GM18517 (cell line): ENCODE data around the gene MCOLN2.
"Not testable (repeated sequence)": the region's sequence is repeated elsewhere in the genome, so short reads cannot be mapped to it uniquely, and the experiment has no call there.

Experiments used
- ATAC-seq: cut with Tn5 transposase; IDR thresholded peaks from one replicate; pipeline ENCODE4 v1.9.1; 2021; ENCODE audit warnings: mild to moderate bottlenecking, moderate library complexity; ENCODE audit not compliant: unreplicated experiment

MCOLN2 gene

DNA sequence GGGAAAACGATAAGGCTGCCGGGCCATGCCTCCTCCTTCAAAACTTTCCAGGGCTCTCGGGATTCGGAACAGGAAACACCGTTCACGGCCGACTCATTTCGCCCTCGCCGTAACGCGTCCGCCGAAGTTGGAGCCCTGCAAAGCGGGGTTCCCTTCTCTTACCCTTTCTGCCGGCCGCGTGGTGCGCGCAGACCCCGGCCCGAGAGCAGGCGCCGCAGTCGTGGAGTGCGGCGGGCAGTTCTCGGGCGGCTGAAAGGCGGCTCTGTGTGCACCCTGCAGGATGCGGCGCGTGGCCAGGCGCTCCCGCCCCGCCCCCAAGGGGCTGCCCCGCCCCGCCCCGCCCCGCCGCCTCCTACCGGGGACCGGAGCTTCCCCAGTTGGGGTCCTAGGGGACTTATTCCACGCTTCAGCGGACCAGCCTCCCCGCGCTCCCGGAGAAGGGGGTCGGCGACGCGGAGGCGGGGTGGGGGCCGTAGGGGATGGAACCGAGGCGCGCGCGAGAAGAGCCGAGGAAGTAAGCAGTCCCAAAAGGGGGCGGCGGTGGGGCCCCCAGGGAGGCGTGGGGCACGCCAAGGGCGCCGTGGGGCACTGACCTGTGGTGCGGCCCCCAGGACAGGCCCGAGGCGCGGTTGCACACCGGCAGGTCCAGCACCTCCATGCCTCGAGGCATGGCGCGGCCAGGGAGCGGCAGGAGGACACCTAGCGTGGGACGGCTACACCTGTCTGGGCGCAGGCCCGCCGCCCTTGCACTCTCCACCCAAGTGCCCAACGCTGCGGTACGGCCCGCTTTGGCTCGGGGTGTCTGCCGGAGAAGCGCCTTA, at the start of gene MCOLN2:
MCOLN2 (minus strand) TSS at position 268 of the 821 bp plus-strand sequence; CDS start at position 27, 241 bp downstream.
- peak; percentile 39 for ATAC-seq

DNA sequence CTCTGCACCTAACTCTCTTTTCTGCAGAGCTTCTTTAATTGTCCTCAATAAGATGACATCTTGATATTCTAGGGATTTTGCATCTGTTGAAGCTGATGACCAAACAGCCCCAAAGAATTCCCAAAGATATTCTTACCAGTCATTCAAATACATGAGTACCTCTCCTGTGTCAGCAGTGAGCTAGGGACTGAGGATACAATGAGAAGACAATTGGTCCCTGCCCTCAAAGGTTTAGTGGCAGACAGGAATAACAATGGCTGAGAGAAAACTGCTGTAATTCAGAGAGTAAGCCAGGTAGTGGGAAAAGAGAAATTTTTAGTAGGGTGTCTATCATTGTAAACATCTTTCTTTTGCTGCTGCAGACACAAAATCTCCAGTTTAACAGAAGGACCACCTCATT, 45.5 kb upstream of the MCOLN2 start:
- no peak for ATAC-seq

DNA sequence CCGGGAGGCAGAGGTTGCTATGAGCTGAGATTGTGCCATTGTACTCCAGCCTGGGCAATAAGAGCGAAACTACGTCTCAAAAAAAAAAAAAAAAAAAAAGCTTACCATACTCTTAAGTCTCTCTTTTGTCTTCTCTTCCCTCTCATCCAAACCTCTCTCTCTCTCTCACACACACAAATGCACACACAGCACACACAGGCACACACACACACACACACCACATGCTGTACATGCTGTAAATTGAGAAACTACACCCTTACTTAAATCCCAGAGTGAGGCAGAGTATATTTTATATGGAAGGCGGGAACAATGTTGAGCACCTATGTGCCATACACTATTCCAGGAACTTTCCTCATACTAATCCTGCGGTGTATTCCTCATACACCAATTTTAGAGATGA, 44.9 kb upstream of the MCOLN2 start:
- ATAC-seq: no peak

- no peak for ATAC-seq
Observed at GRCh38 chr1:85033221-85033620, 36.3 kb upstream of the MCOLN2 start.

DNA sequence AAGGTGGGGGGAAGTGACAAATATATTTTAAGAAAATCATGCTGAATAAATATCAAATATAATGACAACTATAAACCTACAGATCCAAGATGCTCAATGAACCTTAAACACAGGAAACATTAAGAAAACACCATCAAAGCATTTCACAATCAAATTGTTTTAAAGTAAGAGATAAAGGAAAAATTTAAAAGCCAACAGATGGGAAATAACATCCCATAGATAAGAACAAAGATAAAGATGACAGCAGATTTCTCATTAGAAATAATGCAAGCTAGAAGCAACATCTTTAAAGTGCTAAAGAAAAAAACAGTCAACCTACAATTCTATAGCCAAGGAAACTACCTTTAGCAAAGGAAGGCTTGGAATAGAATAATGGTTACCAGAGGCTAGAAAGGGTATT, 33.6 kb upstream of the MCOLN2 start:
- ATAC-seq: no peak

DNA sequence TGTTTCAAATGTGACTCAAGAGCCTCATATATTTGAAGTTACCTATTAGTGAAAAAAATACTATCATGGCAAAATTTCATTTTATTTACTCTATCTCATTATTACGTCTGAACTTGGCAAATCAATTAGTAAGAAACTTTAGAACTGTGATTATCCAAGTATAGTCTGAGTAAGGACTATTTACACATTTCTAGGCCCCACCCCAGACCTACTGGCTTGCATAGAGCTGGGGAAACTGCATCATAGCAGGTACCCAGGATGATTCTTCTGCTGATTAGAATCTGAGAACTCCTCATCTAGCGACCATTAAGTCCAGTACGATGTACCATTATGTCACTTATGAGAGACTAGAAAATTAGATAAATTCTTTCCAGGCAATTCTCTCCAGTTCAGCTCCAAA, 31.2 kb upstream of the MCOLN2 start:
- ATAC-seq: no peak

DNA sequence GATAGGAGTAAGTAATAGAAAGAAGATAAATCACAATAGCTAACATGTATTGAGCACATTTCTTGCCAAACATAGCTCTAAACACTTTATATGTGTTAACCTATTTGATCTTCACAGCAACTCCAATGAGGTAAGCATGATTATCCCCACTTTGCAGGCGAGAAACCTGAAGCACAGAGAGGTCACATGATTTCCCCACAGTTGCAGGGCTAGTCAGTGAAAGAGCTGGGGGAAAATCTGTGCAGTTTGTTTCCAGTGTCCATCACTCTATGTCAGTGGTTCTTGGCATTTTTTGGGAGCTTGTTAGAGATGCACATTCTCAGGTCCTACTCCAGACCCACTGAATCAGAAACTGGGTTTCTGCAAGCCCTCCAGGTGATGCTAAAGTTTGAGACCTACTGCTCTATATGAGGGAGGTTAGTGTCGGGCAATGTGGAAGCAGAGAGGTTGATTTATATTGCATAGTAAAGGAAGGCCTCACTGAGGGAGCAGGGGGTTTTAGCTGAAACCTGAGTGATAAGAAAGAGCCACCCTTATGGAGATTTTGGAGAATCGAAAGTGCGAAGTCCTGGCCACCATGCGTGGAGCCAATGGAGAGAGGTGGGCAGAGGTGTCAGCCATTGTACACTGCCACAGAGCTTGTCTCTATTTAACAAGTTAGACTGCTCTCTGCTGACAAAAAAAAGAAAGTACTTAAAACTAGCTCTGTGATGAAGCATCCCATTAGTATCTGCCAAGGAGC, 30.5 kb upstream of the MCOLN2 start:
- ATAC-seq: peak; percentile 91

- ATAC-seq: no peak
Observed at GRCh38 chr1:85025940-85026339, 29.0 kb upstream of the MCOLN2 start.

DNA sequence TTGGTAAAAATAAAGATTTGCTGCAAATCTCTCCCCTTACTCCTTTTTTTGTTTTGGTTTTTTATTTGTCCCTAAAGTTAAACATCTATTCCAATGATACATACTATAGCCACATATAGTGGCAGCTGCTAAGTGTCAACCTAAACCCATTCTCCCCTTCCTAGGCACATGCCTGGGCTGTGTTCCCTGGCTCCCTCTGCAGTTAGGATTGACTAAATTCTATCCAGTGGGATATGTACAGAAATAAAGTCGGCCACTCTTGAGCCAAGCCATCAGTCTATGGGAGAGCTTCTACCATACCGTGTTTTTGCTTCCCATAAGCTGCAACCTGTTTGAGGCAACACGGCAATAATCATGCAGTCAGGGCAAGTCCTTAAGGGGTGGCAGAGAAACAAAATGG, 27.8 kb upstream of the MCOLN2 start:
- no peak for ATAC-seq

GRCh38 chr1:85022700-85023099, 25.8 kb upstream of the MCOLN2 start:
- no peak for ATAC-seq

DNA sequence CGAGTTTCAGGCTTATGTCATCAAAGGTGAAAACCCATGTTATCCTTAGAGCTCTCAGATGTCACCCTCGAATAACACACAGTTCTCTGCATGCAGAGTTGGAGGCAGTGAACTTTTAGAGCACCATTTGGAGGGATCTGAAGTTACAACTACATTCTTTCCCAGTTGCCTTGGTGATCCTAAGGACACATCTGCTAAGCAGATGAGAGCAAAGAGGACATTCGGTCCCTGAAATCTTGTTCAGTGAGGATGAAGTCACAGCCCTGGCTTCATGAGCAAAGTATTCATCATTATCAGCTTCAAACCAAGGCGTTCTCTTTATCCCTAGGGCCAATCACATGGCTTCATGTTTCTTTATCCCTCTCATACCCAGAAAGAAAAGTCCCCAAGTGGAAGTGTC, 23.1 kb upstream of the MCOLN2 start:
- no peak for ATAC-seq

DNA sequence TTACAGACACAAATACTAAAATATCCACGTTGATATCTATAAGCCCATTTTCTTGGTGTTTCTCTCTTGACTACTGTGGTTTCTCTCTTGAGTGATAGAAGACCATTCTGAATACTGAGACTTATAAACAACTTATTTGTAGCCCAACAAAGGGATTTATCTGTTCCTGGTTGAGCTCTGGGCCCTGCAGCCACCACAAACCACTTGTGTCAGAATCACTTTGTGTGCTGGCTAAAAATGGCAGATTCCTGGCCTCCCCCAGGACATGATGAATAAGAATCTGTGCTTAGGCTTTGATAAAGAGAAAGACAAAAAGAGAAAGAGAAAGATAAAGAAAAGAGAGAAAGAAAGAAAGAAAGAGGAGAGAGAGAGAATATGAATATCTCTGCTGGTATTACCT, 18.9 kb upstream of the MCOLN2 start:
- no peak for ATAC-seq

DNA sequence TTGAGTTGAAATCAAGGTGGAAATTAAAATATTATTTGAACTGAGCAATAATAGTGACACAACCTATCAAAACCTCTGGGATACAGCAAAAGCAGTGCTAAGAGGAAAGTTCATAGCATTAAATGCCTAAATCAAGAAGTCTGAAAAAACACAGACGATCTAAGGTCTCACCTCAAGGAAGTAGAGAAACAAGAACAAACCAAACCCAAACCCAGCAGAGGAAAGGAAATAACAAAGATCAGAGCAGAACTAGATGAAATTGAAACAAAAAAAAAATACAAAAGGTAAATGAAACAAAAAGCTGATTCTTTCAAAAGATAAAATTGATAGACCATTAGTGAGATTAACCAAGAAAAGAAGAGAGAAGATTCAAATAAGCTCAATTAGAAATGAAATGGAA, 8.7 kb upstream of the MCOLN2 start:
- ATAC-seq: not testable (repeated sequence)

- no peak for ATAC-seq
Observed at GRCh38 chr1:85001742-85002141, 4.8 kb upstream of the MCOLN2 start.

- no peak for ATAC-seq
Observed at GRCh38 chr1:84998642-84999280, 1.8 kb upstream of the MCOLN2 start.

DNA sequence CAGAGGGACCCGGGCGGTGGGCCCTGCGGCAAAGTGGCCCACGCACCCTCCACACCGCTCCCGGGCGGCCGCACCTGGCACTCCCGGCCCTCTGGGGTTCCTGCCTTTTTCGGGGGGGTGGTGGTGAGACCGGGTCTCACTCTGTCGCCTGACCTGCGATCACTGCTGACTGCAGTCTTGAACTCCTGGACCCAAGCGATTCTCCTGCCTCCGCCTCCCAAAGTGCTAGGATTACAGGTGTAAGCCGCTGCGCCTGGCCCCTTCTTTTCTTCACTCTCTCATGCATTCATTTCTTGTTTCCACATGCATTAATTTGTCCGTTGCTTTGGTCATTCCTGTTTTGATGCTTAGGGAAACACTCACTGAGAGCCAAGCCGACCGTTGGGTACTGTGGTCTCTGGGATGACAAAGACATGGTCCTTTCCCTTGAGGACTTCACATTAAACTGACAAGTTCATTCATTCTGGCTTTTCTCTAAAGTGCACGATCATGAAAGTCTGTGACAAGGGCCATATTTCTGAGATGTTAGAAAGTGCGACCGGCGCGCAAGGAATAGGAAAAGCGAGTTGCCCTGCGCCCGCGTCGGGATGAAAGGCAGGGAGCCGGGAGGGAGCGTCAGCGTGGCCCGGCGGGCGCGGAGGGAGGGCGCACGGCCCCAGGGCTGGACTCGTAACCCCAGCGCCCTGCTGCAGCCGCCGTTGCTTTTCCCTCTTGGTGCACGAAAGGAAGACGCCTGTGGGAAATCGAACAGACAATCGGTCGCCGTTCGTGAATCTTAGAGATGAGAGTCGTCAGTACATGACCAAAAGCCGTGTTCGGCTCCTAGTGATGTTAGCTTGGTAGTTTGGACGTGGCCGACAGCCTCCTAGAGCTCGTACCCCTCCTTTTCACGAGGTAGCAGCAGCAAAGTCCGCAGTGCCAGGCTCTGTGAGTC, 1.0 kb upstream of the MCOLN2 start:
- ATAC-seq: no peak

DNA sequence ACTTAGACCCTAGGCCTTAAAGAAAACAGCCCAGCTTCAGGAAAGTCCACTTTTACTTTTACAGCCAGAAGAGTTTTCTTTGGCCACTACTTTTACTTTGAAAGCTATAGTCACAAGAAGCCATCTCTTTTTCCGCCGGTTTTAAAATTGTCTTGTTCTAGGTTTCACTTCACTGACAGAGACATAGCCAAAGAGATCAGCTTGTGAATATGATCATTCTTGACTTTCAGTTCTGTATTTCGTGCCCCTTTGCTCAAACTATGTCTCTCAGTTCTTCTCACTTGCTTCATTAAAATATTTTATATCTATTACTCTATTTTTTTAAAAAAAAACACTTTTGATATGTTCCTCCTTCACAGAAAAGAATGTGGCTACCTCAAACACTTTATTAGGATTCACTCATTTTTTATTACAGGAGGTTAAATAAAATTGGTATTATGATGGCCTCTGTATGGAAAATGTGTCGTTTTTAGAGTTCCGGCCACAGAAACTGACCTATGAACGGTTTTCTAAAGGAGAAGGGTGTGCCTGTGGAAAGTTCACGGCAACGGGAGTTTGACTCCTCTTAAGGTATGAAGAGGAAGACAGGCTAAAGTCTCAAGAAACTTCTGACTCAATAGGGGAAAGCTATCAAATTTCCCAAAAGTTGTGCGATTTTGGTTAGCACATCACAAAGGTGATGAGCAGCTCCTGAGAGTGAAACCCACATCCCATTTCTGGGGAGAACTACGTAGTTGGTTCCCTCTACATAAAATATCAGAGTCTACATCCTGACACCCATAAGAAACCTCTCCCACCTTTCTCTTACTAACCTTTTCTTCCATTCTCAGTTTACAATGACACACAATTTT, 1.2 kb downstream of the MCOLN2 start:
- peak; percentile 68 for ATAC-seq

DNA sequence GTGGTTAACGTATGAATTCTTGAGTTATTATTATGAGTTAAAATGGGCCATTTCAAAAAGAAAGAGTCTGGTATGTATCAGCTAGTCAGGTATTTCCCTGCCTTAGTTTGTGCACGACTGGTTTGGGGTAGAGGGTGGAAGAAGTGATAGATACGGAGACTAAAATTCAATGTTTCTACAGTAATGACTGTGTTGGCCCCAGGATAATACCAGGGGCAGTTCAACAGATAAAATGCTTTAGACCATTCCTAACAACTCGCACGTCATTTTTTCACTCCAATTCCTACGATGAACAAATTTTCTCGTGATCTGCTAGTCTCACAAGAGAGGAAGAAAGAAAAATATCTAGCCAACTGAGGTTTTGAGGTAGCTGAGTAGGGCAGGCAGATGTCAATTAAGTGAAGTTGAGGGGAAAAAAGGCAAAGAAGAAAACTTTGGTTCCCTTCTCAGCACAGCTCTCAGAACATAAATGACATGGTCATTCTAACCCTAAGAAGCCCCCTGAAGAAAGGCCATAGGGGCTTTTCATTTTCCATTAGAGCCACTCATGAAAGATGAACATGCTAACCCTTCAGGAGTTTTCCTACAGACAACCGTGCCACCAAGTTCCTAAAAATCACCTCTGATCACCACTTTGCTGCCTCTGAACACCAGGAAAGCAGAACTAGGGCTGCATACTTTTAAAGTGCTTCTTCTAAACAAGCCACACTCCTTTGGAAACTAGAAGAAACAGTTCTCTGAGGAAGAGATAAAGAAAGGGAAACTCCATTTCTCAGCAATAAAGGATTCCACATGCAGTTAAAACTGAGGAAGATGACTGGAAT, 5.6 kb downstream of the MCOLN2 start:
- peak; percentile 29 for ATAC-seq

GRCh38 chr1:84988588-84988987, 8.3 kb downstream of the MCOLN2 start:
- ATAC-seq: peak; percentile 63
